Prostate gland (tissue), 2 donors: Measurements from ENCODE around the gene ZC3H10.

ENCODE experiments used
- POLR2A ChIP-seq: fragments of 450-650 bp; IDR thresholded peaks from one replicate; pipeline ENCODE4 v1.6.1; 2016; ENCODE audit warnings: antibody characterized with exemption, mild to moderate bottlenecking
- POLR2AphosphoS5 ChIP-seq: sonication (generic); formaldehyde crosslinking; IDR thresholded peaks from one replicate; pipeline ENCODE4 v1.6.1; 2017; ENCODE audit warnings: antibody characterized with exemption
- TF ChIP-seq, protein P1 (sequence below), 4 experiments: fragments of 200-600 bp in 2 of 4; fragments of 450-650 bp in 2 of 4; sonication (generic) in 2 of 4; IDR thresholded peaks; 1 replicate in 3 of 4; 2 replicates in 1 of 4; pipeline ENCODE4 v1.5.1; 2016 to 2019; ENCODE audit warnings: antibody characterized with exemption in 4 of 4, mild to moderate bottlenecking in 2 of 4, moderate library complexity in 2 of 4

DNA sequence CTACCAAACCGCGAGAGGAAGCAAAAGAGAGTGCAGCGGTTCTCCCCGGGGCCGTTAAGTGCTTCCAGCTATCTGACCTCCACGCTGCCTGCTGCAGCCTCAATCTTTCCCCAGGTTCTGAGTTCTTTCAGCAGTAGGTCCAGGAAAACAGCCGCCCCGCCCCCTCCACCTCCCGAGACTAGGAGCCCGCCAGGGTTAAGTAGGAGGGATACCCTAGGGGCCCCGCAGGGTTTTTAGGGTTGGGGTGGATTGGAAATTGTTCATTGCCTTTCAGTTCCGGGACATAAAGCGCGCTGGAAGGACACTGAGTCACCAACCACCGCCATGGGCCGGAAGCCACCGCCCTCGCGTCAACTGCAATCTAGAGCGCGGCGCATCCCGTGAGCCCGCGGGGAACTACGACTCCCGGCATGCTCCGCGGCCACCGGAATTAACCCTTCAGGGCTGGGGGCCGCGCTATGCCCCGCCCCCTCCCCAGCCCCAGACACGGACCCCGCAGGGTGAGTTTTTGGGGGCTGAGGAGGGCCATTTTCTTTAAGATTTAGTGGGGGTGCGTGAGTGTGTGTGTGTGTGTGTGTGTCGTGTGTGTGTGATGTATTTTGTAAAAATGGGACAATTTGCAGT, 34.2 kb downstream of the ZC3H10 start, which contains the start of gene MYL6B:
- TF ChIP-seq POLR2A (peak; percentile 53), POLR2AphosphoS5 (peak; percentile 98)
- TF ChIP-seq, protein P1, sequence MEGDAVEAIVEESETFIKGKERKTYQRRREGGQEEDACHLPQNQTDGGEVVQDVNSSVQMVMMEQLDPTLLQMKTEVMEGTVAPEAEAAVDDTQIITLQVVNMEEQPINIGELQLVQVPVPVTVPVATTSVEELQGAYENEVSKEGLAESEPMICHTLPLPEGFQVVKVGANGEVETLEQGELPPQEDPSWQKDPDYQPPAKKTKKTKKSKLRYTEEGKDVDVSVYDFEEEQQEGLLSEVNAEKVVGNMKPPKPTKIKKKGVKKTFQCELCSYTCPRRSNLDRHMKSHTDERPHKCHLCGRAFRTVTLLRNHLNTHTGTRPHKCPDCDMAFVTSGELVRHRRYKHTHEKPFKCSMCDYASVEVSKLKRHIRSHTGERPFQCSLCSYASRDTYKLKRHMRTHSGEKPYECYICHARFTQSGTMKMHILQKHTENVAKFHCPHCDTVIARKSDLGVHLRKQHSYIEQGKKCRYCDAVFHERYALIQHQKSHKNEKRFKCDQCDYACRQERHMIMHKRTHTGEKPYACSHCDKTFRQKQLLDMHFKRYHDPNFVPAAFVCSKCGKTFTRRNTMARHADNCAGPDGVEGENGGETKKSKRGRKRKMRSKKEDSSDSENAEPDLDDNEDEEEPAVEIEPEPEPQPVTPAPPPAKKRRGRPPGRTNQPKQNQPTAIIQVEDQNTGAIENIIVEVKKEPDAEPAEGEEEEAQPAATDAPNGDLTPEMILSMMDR (IDR thresholded peaks at IDR 0.05) = peak in 1 of 4 experiments; percentile 14
